T-helper 2 cell treated with Interferon-gamma antibody and Interleukin-4, amounts not matched to agents 5 μg/mL and 100 μg/mL, for 36 hours (primary cell): Measurements from ENCODE around the gene DNAJC24.

Experiments used
- DNase-seq: peaks from one replicate; pipeline ENCODE4 v3.0.0; 2021; ENCODE audit warnings: low spot score
- H3K27ac Mint-ChIP-seq: one replicate; pipeline ENCODE4 v1.8.0; 2021; ENCODE audit warnings: mild to moderate bottlenecking, mixed read lengths
- H3K27me3 Mint-ChIP-seq: one replicate; pipeline ENCODE4 v1.8.0; 2021; ENCODE audit warnings: low read depth, mixed read lengths
- H3K36me3 Mint-ChIP-seq: one replicate; pipeline ENCODE4 v1.8.0; 2021; ENCODE audit warnings: low read depth, mixed read lengths
- H3K4me1 Mint-ChIP-seq: one replicate; pipeline ENCODE4 v1.8.0; 2021; ENCODE audit warnings: low read depth, mixed read lengths
- H3K4me3 Mint-ChIP-seq: one replicate; pipeline ENCODE4 v1.8.0; 2022; ENCODE audit warnings: mild to moderate bottlenecking, moderate library complexity, mixed read lengths
- H3K9me3 Mint-ChIP-seq: one replicate; pipeline ENCODE4 v1.8.0; 2021; ENCODE audit warnings: mixed read lengths

Gene DNAJC24

DNA sequence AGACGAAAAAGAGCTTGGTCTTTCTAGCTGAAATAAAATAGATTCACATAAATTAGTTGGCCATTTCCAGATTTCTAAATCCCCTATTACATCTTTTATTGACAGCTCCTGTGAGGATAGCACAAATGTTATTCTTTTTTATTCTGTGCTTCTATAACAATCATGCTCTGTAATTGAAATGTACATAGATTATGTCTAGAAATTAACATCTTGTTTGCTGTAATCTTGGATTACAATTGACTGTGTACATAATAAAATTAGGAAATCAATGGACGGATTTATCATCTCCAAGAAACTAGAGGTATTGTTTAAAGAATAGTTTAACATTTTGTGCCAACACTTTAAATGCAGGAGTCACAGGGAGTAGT lies 108.5 kb downstream of the DNAJC24 start:
- no peak for DNase-seq
- H3K9me3 Mint-ChIP-seq = no peaks in the 10 kb centered on the region
- H3K27ac Mint-ChIP-seq = no peak overlapping the region
- no peaks in the 10 kb centered on the region for H3K27me3 Mint-ChIP-seq
- no peak overlapping the region for H3K4me3 Mint-ChIP-seq
- H3K4me1 Mint-ChIP-seq = no peaks in the 10 kb centered on the region
- no peaks in the 10 kb centered on the region for H3K36me3 Mint-ChIP-seq

- no peaks in the 10 kb centered on the region for H3K9me3 Mint-ChIP-seq
- no peak overlapping the region for H3K27ac Mint-ChIP-seq
- H3K4me1 Mint-ChIP-seq = no peaks in the 10 kb centered on the region
- H3K36me3 Mint-ChIP-seq = no peaks in the 10 kb centered on the region
- no peak overlapping the region for H3K4me3 Mint-ChIP-seq
- no peaks in the 10 kb centered on the region for H3K27me3 Mint-ChIP-seq
- DNase-seq = no peak
Observed at GRCh38 chr11:31479066-31479465, 109.4 kb downstream of the DNAJC24 start.

GRCh38 chr11:31480930-31481329 lies 111.3 kb downstream of the DNAJC24 start:
- no peak for DNase-seq
- H3K4me1 Mint-ChIP-seq = no peaks in the 10 kb centered on the region
- H3K27me3 Mint-ChIP-seq = no peaks in the 10 kb centered on the region
- H3K9me3 Mint-ChIP-seq = no peaks in the 10 kb centered on the region
- no peaks in the 10 kb centered on the region for H3K36me3 Mint-ChIP-seq
- H3K4me3 Mint-ChIP-seq = no peak overlapping the region
- no peak overlapping the region for H3K27ac Mint-ChIP-seq
